HG02610 (cell line): ENCODE results near the gene TMEM212.
A peak's percentile ranks its signal among the peaks of the same experiment; 100 is the strongest.

Experiments used
- ATAC-seq: cut with Tn5 transposase; IDR thresholded peaks from one replicate; pipeline ENCODE4 v1.9.1; 2021; ENCODE audit warnings: mild to moderate bottlenecking, moderate library complexity; ENCODE audit not compliant: unreplicated experiment

TMEM212 gene

DNA sequence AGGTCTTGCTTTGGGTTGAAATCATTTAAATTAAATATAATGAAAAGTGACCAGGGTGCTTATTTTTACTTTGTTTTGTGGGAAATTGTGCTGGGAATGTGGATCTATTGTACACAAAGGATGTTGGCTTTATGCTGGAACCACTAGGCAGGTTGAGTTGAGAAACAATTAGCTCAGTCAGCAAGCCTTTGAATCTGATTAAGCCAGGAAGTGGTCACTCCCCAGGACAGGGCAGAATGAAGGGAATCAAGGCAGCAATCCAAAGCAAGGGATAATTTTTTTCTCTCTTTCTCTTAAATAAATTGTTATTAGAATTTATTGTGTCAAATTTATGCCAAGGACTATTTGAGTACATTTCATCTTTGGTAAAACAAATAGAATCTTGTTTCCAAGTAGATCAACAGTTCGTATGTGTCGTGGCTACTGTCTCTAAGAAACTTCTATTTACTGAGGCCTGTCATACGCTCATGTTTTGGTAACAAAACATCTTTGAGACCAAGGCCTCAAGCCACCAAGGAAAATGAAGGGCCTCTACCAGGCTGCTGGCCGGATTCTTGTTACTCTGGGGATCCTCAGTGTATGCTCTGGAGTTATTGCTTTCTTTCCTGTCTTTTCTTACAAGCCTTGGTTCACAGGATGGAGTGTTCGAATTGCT is at the start of gene TMEM212:
TSS of gene TMEM212 (plus strand) at position 486 of the 655 bp plus-strand sequence. CDS start at position 521, 35 bp downstream.
- ATAC-seq, result no peak

DNA sequence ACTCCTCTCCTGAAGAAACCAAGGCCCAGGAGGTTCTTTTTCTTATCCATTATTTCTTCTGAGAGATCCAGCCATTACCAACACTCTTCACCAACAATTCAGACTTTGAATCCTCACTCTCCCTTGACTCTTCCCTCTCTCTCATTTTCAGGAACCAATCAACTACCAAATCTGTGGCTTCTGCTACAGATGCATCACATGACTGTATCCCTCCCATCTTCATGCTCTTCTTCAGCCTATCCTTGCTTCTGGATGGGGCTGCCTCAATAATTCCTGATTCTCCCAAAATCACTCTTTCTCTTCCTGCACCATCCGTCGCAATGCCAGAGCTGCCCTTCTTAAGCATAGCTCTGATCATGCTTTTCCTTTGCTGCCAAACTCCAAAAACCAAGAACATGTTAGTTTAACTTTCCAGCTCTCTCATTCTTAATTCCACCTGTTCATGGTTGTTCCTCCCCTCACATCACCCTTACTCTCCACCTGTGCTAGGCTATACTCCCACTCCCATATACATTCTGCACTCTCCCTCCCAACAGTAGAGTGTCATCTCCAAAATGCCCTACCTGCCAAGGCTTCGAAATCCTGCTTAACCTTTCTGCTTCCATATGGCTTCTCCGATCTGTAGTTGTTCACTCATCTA is 46.4 kb upstream of the TMEM212 start:
- ATAC-seq, result peak; percentile 8

- peak; percentile 82 for ATAC-seq
Measured at GRCh38 chr3:171797265-171797679, 45.9 kb upstream of the TMEM212 start.

- no peak for ATAC-seq
Measured at GRCh38 chr3:171797873-171798272, 45.3 kb upstream of the TMEM212 start.

- ATAC-seq, result no peak
Measured at GRCh38 chr3:171799501-171799900, 43.6 kb upstream of the TMEM212 start.

GRCh38 chr3:171801738-171802589 is 41.2 kb upstream of the TMEM212 start:
- ATAC-seq, result peak; percentile 43

DNA sequence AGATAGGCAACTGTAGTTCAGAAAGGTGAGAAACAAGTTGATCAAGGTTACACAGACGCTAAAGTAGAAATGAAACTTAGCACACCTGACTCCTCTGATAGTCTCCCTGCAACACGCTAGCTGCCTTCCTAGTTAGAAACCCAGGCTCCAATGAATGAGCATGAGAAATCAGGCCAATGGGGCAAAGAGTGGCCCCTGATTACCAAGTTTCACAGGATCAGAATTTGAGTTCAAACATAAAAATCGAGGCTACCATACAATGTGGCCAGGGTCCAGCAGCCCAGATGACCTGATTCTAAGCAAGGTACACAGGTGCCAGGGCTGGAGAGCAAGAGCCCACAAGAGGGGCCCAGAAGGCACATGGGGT is 40.6 kb upstream of the TMEM212 start:
- peak; percentile 31 for ATAC-seq

DNA sequence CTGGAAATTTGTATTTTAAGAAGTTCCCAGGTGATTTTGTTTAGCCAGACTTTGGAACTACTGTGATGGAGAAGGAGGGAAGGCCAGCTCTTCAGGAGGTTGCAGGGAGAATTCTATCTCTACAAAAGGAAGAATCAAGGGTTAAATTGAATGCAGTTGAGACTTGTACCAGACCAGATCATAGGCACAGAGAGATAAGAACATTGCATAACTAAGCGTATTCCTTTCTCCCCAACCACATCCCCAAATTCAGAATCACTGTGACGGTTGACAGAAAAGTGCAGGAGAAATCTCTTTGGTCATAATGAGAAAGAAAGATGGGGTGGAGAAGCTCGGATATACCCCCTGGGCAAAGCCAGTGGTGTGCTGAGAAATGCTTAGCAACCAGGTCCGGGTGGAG is 40.1 kb upstream of the TMEM212 start:
- ATAC-seq, result no peak

DNA sequence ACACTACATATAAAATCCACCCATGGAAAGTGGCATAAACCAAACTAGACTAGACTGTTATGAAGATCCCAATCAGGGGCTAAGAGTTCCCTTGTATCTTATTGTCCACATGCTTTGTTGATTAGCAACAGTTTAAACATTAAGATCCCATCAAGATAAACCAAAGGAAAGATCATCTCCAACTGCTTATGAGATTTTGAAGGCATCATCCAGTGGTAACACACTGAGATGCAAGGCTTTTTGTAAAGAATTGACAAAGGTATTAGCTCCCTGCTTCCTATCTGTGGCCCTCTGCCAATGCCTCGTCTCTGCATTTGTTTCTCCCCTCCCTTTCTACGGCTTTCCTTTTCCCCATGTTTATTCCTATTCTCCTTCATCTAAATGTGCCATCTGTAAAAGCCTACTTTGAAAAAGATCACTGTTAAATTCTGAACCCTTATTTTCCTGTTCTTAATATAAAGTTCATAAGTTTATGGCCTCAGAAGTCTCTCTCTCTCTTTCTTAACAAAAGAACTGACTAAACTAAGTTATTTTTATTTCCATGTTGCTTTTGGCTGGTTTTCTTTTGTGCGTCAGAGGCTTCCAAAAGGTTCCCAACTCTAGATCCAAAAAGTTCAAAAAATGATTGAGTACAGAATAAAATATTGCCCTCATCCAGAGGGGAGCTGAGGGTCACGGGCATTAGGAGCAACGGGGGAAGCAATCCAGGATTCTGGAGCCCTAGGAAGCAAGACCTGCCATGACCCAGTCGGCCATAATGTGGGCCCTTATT is 38.3 kb upstream of the TMEM212 start:
- ATAC-seq, result no peak

DNA sequence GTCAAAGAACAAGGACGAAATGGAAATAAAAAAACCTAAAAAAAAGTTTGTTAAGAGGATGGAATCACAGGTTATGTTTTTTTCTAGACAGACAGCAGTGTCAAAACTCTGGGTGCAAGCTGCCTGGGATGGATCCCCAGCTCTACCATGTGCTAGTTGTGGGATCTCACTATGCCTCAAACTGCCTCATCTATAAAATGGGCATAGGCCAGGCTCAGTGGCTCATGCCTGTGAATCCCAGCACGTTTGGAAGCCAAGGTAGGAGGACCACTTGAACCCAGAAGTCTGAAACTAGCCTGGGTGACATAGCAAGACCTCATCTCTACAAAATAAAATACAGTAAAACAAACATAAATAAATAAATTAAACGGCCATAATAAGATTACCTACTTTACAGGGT is 37.5 kb upstream of the TMEM212 start:
- ATAC-seq, result no peak

GRCh38 chr3:171806200-171807128 is 36.7 kb upstream of the TMEM212 start:
- ATAC-seq, result peak; percentile 20

GRCh38 chr3:171807129-171807675 is 35.9 kb upstream of the TMEM212 start:
- no peak for ATAC-seq

- ATAC-seq, result no peak
Measured at GRCh38 chr3:171807806-171808205, 35.3 kb upstream of the TMEM212 start.

- peak; percentile 42 for ATAC-seq
Measured at GRCh38 chr3:171809611-171809860, 33.6 kb upstream of the TMEM212 start.

DNA sequence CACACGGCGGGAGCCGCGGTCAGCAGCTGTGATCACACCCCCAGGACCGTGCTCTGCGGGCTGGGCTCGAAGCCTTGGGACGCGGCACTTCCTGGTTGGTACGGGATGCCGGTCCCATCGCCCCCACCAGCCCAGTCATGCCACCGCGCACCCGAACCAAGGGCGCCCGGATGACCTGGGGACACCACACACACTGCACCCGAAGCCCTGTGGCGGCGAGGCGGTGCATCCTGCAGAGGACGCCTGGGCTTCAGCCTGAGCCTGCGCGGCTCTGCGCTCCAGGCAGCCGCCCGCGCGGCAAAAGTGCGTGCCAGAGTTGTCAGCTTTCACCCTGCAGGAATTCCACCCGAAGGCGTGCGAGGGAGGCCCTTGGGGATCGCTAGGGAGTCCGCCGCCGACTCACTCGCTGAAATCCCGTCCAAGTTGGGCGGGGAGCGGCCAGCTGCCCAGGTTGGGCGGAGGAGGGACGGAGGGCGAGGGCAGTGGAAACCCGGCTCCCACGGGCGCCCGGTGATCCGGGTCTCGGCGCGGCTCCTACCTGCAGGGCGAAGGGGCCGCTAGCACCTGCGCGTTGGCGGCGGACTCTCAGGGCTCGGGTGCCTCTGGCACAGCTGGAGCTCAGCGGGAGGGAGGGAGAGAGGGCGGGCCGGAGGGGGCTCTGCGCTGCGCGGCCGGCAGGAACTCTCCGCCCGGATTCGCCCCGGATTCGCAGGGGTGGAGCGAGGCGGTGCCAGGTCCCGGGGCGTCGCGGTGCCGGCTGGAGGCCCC is 33.1 kb upstream of the TMEM212 start, which contains the start of gene PLD1:
TSS of gene PLD1 (minus strand) at position 623 of the 768 bp plus-strand sequence. CDS start 72,432 bp downstream, outside the sequence.
- ATAC-seq, result peak; percentile 52

DNA sequence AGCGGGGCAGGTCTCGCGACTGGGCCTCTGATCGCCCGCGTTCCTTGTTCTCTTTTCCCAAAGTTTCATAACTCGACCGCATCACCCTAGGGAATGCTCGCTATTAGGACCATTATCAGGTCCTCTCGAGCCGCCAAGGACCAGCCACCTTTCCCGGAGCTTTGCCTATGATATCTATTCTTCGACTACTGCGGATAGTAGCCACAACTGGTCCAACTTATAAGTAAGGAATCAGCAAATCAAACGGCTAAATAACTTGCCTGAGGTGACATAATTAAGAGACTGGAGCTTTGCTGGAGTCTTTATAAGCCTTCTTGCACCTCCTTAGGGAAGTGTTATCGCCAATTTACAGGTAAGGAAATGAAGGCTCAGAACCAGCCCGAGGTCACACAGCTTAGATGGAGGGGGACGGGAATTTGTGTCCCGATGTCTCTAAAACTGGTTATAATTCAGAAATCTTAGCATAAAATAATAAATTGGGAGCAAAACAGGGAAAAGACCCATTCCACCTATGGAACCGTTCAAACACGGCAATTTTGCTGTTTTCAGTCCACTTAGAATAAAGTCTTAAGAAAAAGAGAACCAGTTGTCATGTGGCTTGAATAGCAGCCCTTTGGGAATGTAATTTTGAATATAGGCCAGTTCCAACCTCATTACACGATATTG is 32.4 kb upstream of the TMEM212 start:
- ATAC-seq, result no peak

DNA sequence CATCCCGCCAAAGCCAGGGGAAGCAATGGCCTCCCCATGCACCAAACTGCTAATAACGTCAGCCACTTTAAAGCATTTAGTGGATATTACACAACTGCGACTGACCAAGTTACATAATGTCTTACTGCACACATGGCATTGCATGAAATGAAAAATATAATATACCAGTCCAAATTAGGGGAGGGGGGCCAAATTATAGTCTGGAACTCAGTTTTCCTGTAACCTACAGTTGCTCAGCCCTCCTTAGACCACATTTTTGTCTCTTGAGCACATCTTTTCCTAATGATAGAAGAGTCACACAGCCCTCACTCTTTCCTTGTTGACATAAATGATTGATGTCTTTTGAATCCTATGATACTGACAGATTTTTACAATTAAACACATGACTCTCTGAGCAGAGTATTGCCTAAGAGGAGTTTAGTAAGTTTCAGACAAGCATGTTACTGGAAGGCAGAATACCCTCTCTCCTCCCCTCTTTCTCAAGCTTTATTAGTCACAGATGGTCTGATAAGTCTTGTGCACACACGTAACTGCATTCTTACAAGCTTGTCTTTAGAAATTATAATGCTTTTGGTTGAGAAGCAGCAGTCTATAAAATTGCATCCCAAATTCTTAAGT is 31.7 kb upstream of the TMEM212 start:
- ATAC-seq, result no peak

- no peak for ATAC-seq
Measured at GRCh38 chr3:171811913-171812335, 31.2 kb upstream of the TMEM212 start.
